Stomach (tissue), 9 donors: Measurements from ENCODE around the gene C3. TPM values are rescaled to one million over a fixed set of nuclear protein-coding genes. Genes with fewer than 3 reads are reported as not detected.
"Not testable (repeated sequence)": the region's sequence is repeated elsewhere in the genome, so short reads cannot be mapped to it uniquely, and the experiment has no call there.

Experiments
- DNase-seq, 2 donors: peaks; one replicate each; pipeline versions ENCODE4 v3.0.0 to v3.0.0-alpha.2; 2013 to 2019
- H3K27ac ChIP-seq, 5 donors: fragments of 200-600 bp in 4 of 5; sonication (generic) in 4 of 5; one replicate each; pipeline ENCODE4 v1.5.1; 2013 to 2019; ENCODE audit warnings: mild to moderate bottlenecking in 1 of 5, moderate library complexity in 1 of 5
- H3K27me3 ChIP-seq, 3 donors: fragments of 200-600 bp; sonication (generic); one replicate each; pipeline ENCODE4 v1.5.1; 2017 to 2019; ENCODE audit warnings: mixed run types in 1 of 3
- H3K36me3 ChIP-seq, 4 donors: fragments of 200-600 bp; sonication (generic); 1 replicate in 3 of 4; 2 replicates in 1 of 4; pipeline ENCODE4 v1.5.1; 2016 to 2019
- H3K4me1 ChIP-seq, 4 donors: fragments of 200-600 bp; sonication (generic); one replicate each; pipeline ENCODE4 v1.5.1; 2016 to 2019
- H3K4me3 ChIP-seq, 4 donors: fragments of 200-600 bp; sonication (generic) in 3 of 4; one replicate each; pipeline ENCODE4 v1.5.1; 2016 to 2019; ENCODE audit warnings: mild to moderate bottlenecking in 1 of 4
- H3K9me3 ChIP-seq, 4 donors: fragments of 200-600 bp; sonication (generic); one replicate each; pipeline ENCODE4 v1.5.1; 2016 to 2019
- CTCF ChIP-seq, 7 experiments: fragments of 450-650 bp in 4 of 7; fragments of 200-600 bp in 3 of 7; sonication (generic) in 3 of 7; IDR thresholded peaks; one replicate each; pipeline ENCODE4 v1.5.1; 2016 to 2019; ENCODE audit warnings: antibody characterized with exemption in 7 of 7, control low read depth in 2 of 7, mild to moderate bottlenecking in 1 of 7
- EP300 ChIP-seq: sonication (generic); formaldehyde crosslinking; IDR thresholded peaks from one replicate; pipeline ENCODE4 v1.6.1; 2017; ENCODE audit warnings: antibody characterized with exemption
- POLR2A ChIP-seq, 4 donors: fragments of 450-650 bp; IDR thresholded peaks; one replicate each; pipeline ENCODE4 v1.6.1; 2016; ENCODE audit warnings: antibody characterized with exemption in 4 of 4, control low read depth in 2 of 4, mild to moderate bottlenecking in 1 of 4, moderate library complexity in 1 of 4
- POLR2AphosphoS5 ChIP-seq, 3 donors: sonication (generic); formaldehyde crosslinking; IDR thresholded peaks; one replicate each; pipeline ENCODE4 v1.6.1; 2016; ENCODE audit warnings: antibody characterized with exemption in 3 of 3
- WGBS, 5 donors: extraction: QIAGEN DNeasy Blood & Tissue Kit in 3 of 5; methylation state at CpG; one replicate each; pipeline versions ENCODE4 v1.1.5 to v1.1.7; 2013 to 2018; 5-methylcytosine and 5-hydroxymethylcytosine counted together
- intact Hi-C: fragments of 100-400 bp; cut with DNase I; formaldehyde crosslinking; loops from one replicate; pipeline ENCODE4 v1.15.1; 2023; ENCODE audit warnings: low total_unique reads
- polyA plus RNA-seq, 3 donors: library from polyadenylated mRNA; stranded (reverse); fragments of 200-250 nt; gene quantifications; one replicate each; pipeline ENCODE4 v1.2.3, GENCODE V29; 2013
- total RNA-seq, 5 donors: library from RNA; depleted of rRNA; stranded (reverse); fragments of >200 nt; gene quantifications; one replicate each; pipeline versions ENCODE4 v1.1.0 to v1.2.3, GENCODE V29; 2014 to 2016
- donor health status: healthy with polysubstance abuse.
- donor health status: Bipolar disorder and iron deficiency.
- donor health status: healthy.

The C3 gene
- total and polyA plus RNA-seq, 8 donors: 22.8 to 1,672 (median 221) TPM

- intact Hi-C loops: no loop called here
- Histone ChIP-seq H3K36me3 (no peaks in the 10 kb centered on the region), H3K9me3 (no peaks in the 10 kb centered on the region), H3K27ac (no peak overlapping the region), H3K27me3 (peaks cover 0 to 59% (median 27%) of the 10 kb centered on the region in 3 donors), H3K4me3 (no peak overlapping the region), H3K4me1 (peaks cover 0 to 10% (median 4%) of the 10 kb centered on the region in 4 donors)
- 71 to 85% (median 76%) methylated on average over 5 of the region's 5 CpGs for WGBS, 5 donors
- DNase-seq: no peak
- TF ChIP-seq POLR2AphosphoS5 (IDR thresholded peaks at IDR 0.05) (no peak), POLR2A (IDR thresholded peaks at IDR 0.05) (no peak), EP300 (no peak), CTCF (IDR thresholded peaks at IDR 0.05) (no peak)
Measured at GRCh38 chr19:6662702-6663101, 57.7 kb downstream of the C3 start.

- DNase-seq: peak in 1 of 2 donors; percentile 37
- H3K36me3 ChIP-seq, intact Hi-C loops, H3K4me1 ChIP-seq, H3K27ac ChIP-seq, H3K4me3 ChIP-seq, H3K9me3 ChIP-seq: not testable (repeated sequence)
- 22 to 28% (median 25%) methylated on average over 9 to 10 of the region's 10 CpGs for WGBS, 5 donors
- H3K27me3 ChIP-seq: peaks cover 0 to 69% (median 27%) of the 10 kb centered on the region in 3 donors
Measured at GRCh38 chr19:6661509-6662244, 58.8 kb downstream of the C3 start.

GRCh38 chr19:6660930-6661329 lies 59.5 kb downstream of the C3 start:
- WGBS, 5 donors: 15 to 33% (median 25%) methylated on average over 20 of the region's 20 CpGs
- intact Hi-C loops: no loop called here
- Histone ChIP-seq H3K27me3 (peaks cover 0 to 75% (median 27%) of the 10 kb centered on the region in 3 donors), H3K4me1 (peaks cover 0 to 8% (median 0%) of the 10 kb centered on the region in 4 donors), H3K27ac (no peak overlapping the region), H3K4me3 (no peak overlapping the region), H3K9me3 (no peaks in the 10 kb centered on the region), H3K36me3 (no peaks in the 10 kb centered on the region)
- DNase-seq: no peak
- TF ChIP-seq EP300 (no peak), POLR2AphosphoS5 (IDR thresholded peaks at IDR 0.05) (no peak), CTCF (IDR thresholded peaks at IDR 0.05) (no peak), POLR2A (IDR thresholded peaks at IDR 0.05) (no peak)

- H3K27me3 ChIP-seq: peaks cover 0 to 74% (median 30%) of the 10 kb centered on the region in 3 donors
- DNase-seq, H3K4me3 ChIP-seq, H3K4me1 ChIP-seq, intact Hi-C loops, H3K9me3 ChIP-seq, H3K27ac ChIP-seq, H3K36me3 ChIP-seq: not testable (repeated sequence)
- 45 to 52% (median 51%) methylated on average over 8 to 9 of the region's 9 CpGs for WGBS, 5 donors
Measured at GRCh38 chr19:6656390-6656789, 64.1 kb downstream of the C3 start.

- Histone ChIP-seq H3K27me3 (peaks cover 0 to 64% (median 15%) of the 10 kb centered on the region in 3 donors), H3K4me1 (no peaks in the 10 kb centered on the region), H3K9me3 (no peaks in the 10 kb centered on the region), H3K27ac (peak overlapping the region in 3 of 5 donors; percentile 17 to 26 (median 21)), H3K4me3 (no peak overlapping the region), H3K36me3 (no peaks in the 10 kb centered on the region)
- TF ChIP-seq CTCF (IDR thresholded peaks at IDR 0.05) (no peak), POLR2A (IDR thresholded peaks at IDR 0.05) (no peak), EP300 (no peak)
- DNase-seq: no peak
- 63 to 68% (median 66%) methylated on average over 15 of the region's 15 CpGs for WGBS, 5 donors
- intact Hi-C loops: no loop called here
Measured at GRCh38 chr19:6654347-6655310, 65.8 kb downstream of the C3 start.
